K562 (cell line): Measurements from ENCODE around the gene ARHGEF1.

Source experiments
- TF ChIP-seq, protein P1 (sequence below): sonication (generic); formaldehyde crosslinking; IDR thresholded peaks from 2 replicates; pipeline ENCODE4 v1.4.0; 2020; ENCODE audit warnings: mild to moderate bottlenecking, missing genetic modification reagents
- TF ChIP-seq, protein P2 (sequence below), 2 experiments: fragments of 450-650 bp; formaldehyde crosslinking in 1 of 2; IDR thresholded peaks; 2 replicates each; pipeline versions ENCODE4 v1.4.0 to v1.6.1; 2014 to 2020; ENCODE audit warnings: mild to moderate bottlenecking in 2 of 2, borderline replicate concordance in 1 of 2, low read depth in 1 of 2

DNA sequence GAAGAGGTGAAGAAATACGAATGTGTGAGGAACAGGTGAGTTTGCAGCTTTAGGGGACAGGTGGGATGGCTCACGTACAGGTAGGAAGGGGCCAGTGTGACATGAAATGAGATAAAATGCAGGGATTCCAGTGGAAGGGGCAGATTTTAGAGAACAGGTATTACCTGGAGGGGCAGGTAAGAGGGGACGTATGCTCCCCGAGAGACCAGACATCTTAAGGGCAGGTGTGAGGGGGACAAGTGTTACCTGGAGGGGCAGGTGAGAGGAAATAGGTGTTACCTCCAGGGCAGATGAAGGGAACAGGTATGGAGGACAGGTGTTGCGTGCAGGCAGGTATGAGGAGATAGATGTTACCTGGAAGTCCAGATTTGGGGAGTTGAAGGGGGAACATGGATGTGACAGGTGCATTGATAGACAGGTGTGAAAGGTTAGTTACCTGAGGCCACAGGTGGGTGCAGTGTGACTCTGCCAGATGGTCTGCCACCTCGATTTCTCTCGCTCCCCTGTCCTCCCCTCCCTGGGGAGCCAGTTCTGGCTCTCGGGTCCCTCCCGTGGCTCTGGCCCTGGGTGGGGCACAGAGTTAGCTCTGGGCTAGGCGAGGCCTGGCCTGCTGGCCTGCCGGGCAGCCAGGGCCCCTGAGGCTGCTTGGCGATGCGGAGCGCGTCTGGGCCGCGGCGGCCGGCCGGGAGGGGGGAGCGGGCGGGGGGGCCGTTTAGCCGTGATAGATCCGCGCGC, 43.2 kb downstream of the ARHGEF1 start:
- TF ChIP-seq, protein P1, sequence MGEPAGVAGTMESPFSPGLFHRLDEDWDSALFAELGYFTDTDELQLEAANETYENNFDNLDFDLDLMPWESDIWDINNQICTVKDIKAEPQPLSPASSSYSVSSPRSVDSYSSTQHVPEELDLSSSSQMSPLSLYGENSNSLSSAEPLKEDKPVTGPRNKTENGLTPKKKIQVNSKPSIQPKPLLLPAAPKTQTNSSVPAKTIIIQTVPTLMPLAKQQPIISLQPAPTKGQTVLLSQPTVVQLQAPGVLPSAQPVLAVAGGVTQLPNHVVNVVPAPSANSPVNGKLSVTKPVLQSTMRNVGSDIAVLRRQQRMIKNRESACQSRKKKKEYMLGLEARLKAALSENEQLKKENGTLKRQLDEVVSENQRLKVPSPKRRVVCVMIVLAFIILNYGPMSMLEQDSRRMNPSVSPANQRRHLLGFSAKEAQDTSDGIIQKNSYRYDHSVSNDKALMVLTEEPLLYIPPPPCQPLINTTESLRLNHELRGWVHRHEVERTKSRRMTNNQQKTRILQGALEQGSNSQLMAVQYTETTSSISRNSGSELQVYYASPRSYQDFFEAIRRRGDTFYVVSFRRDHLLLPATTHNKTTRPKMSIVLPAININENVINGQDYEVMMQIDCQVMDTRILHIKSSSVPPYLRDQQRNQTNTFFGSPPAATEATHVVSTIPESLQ (CRISPR knock-in tag): no peak
- TF ChIP-seq, protein P2, sequence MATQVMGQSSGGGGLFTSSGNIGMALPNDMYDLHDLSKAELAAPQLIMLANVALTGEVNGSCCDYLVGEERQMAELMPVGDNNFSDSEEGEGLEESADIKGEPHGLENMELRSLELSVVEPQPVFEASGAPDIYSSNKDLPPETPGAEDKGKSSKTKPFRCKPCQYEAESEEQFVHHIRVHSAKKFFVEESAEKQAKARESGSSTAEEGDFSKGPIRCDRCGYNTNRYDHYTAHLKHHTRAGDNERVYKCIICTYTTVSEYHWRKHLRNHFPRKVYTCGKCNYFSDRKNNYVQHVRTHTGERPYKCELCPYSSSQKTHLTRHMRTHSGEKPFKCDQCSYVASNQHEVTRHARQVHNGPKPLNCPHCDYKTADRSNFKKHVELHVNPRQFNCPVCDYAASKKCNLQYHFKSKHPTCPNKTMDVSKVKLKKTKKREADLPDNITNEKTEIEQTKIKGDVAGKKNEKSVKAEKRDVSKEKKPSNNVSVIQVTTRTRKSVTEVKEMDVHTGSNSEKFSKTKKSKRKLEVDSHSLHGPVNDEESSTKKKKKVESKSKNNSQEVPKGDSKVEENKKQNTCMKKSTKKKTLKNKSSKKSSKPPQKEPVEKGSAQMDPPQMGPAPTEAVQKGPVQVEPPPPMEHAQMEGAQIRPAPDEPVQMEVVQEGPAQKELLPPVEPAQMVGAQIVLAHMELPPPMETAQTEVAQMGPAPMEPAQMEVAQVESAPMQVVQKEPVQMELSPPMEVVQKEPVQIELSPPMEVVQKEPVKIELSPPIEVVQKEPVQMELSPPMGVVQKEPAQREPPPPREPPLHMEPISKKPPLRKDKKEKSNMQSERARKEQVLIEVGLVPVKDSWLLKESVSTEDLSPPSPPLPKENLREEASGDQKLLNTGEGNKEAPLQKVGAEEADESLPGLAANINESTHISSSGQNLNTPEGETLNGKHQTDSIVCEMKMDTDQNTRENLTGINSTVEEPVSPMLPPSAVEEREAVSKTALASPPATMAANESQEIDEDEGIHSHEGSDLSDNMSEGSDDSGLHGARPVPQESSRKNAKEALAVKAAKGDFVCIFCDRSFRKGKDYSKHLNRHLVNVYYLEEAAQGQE (IDR thresholded peaks at IDR 0.05; ENCODE audit: borderline replicate concordance): no peak
- TF ChIP-seq, protein P2 (CRISPR knock-in tag; IDR thresholded peaks at IDR 0.05; ENCODE audit: low read depth): no peak
